GM23248 (cell line): Measurements from ENCODE around the gene ABLIM1. TPM values are rescaled to one million over a fixed set of nuclear protein-coding genes. Genes with fewer than 3 reads are reported as not detected.

Source experiments
- DNase-seq: peaks from one replicate; pipeline ENCODE4 v3.0.0-alpha.2; 2015
- H2AFZ ChIP-seq: fragments of 200-600 bp; sonication (generic); 2 replicates; pipeline ENCODE4 v1.6.1; 2016; ENCODE audit warnings: antibody characterized with exemption
- H3F3A ChIP-seq: fragments of 200-600 bp; sonication (generic); 2 replicates; pipeline ENCODE4 v1.6.1; 2016; ENCODE audit warnings: mild to moderate bottlenecking, antibody characterized with exemption, mixed run types; ENCODE audit not compliant: insufficient read depth
- H3K27ac ChIP-seq: fragments of 200-600 bp; sonication (generic); 2 replicates; pipeline ENCODE4 v1.5.1; 2016; ENCODE audit warnings: mild to moderate bottlenecking
- H3K27me3 ChIP-seq: fragments of 200-600 bp; sonication (generic); replicated peaks from 2 replicates; pipeline ENCODE4 v1.6.1; 2016; ENCODE audit warnings: mild to moderate bottlenecking; ENCODE audit not compliant: insufficient read depth
- H3K36me3 ChIP-seq: fragments of 200-600 bp; sonication (generic); 2 replicates; pipeline ENCODE4 v1.6.1; 2016; ENCODE audit warnings: low read depth, mild to moderate bottlenecking
- H3K4me1 ChIP-seq: fragments of 200-600 bp; sonication (generic); 2 replicates; pipeline ENCODE4 v1.6.1; 2016; ENCODE audit warnings: mild to moderate bottlenecking; ENCODE audit not compliant: insufficient read depth
- H3K4me2 ChIP-seq: fragments of 200-600 bp; sonication (generic); one replicate; pipeline ENCODE4 v1.6.1; 2016; ENCODE audit warnings: mild to moderate bottlenecking; ENCODE audit not compliant: unreplicated experiment
- H3K4me3 ChIP-seq: fragments of 200-600 bp; sonication (generic); 2 replicates; pipeline ENCODE4 v1.5.1; 2016; ENCODE audit warnings: mild to moderate bottlenecking
- H3K79me2 ChIP-seq: fragments of 200-600 bp; sonication (generic); 2 replicates; pipeline ENCODE4 v1.6.1; 2016; ENCODE audit warnings: mild to moderate bottlenecking; ENCODE audit not compliant: insufficient read depth
- H3K9ac ChIP-seq: fragments of 200-600 bp; sonication (generic); 2 replicates; pipeline ENCODE4 v1.6.1; 2016; ENCODE audit warnings: mild to moderate bottlenecking
- H3K9me2 ChIP-seq: fragments of 200-600 bp; sonication (generic); 2 replicates; pipeline ENCODE4 v1.6.1; 2016; ENCODE audit warnings: mixed run types, mild to moderate bottlenecking, moderate library complexity; ENCODE audit not compliant: insufficient read depth
- H3K9me3 ChIP-seq: fragments of 200-600 bp; sonication (generic); one replicate; pipeline ENCODE4 v1.6.1; 2017; ENCODE audit warnings: low read depth
- H4K20me1 ChIP-seq: fragments of 200-600 bp; sonication (generic); 2 replicates; pipeline ENCODE4 v1.6.0; 2016; ENCODE audit not compliant: insufficient read depth
- EZH2 ChIP-seq: fragments of 200-600 bp; sonication (generic); IDR thresholded peaks from 2 replicates; pipeline ENCODE4 v1.6.1; 2018; ENCODE audit warnings: antibody characterized with exemption, mild to moderate bottlenecking; ENCODE audit not compliant: insufficient read depth, poor library complexity, severe bottlenecking
- EZH2phosphoT487 ChIP-seq: fragments of 200-600 bp; sonication (generic); IDR thresholded peaks from 2 replicates; pipeline ENCODE4 v1.6.1; 2018; ENCODE audit warnings: antibody characterized with exemption, moderate library complexity, mild to moderate bottlenecking, low read depth; ENCODE audit not compliant: insufficient read depth
- WGBS, 2 experiments: methylation state at CpG; one replicate each; pipeline ENCODE4 v1.1.6; 2015 to 2017; ENCODE audit warnings: low lambda C conversion rate in 2 of 2, low coverage in 1 of 2; ENCODE audit errors: missing lambda C conversion rate in 2 of 2; 5-methylcytosine and 5-hydroxymethylcytosine counted together
- in situ Hi-C: fragments of 300-500 bp; cut with MboI; formaldehyde crosslinking; loops from 2 replicates; pipeline ENCODE4 v1.15.0; 2020
- polyA plus RNA-seq: library from polyadenylated mRNA; unstranded; fragments of >200 nt; fragmentation: Nextera tagmentation; extraction: Ambion mirVana; gene quantifications from 2 replicates; pipeline ENCODE4 v1.2.1, GENCODE V29; 2016
- total RNA-seq: library from RNA; depleted of rRNA; stranded (reverse); fragments of >200 nt; shearing (Covaris generic); gene quantifications from 2 replicates; pipeline ENCODE4 v1.2.3, GENCODE V29; 2014

The ABLIM1 gene
- total and polyA plus RNA-seq, 2 experiments from 2014 or later = 0.54 to 0.78 TPM

GRCh38 chr10:114473776-114474175 is 184.3 kb downstream of the ABLIM1 start:
- H3K9me2 ChIP-seq = no peaks in the 10 kb centered on the region
- no peaks in the 10 kb centered on the region for H3K9me3 ChIP-seq
- in situ Hi-C loops = no loop called here
- H3K4me2 ChIP-seq = no peak overlapping the region
- DNase-seq = no peak
- H3K4me3 ChIP-seq = no peak overlapping the region
- no peaks in the 10 kb centered on the region for H3F3A ChIP-seq
- H3K4me1 ChIP-seq = no peaks in the 10 kb centered on the region
- WGBS, 2 experiments = 76 to 81% methylated on average over 3 of the region's 3 CpGs
- H3K27ac ChIP-seq = no peak overlapping the region
- H2AFZ ChIP-seq = no peak overlapping the region
- H3K36me3 ChIP-seq = no peaks in the 10 kb centered on the region
- H4K20me1 ChIP-seq = no peaks in the 10 kb centered on the region
- no peaks in the 10 kb centered on the region for H3K79me2 ChIP-seq
- H3K9ac ChIP-seq = no peak overlapping the region
- H3K27me3 ChIP-seq = peaks cover under 1% of the 10 kb centered on the region; the same call in 1 of the 2 replicates
- TF ChIP-seq EZH2 (no peak), EZH2phosphoT487 (no peak)

GRCh38 chr10:114472877-114473253 is 185.2 kb downstream of the ABLIM1 start:
- WGBS, 2 experiments = 57 to 64% methylated on average over 4 of the region's 4 CpGs
- Histone ChIP-seq H3K4me1 (no peaks in the 10 kb centered on the region), H4K20me1 (no peaks in the 10 kb centered on the region), H2AFZ (no peak overlapping the region), H3K9me3 (no peaks in the 10 kb centered on the region), H3K27ac (no peak overlapping the region), H3K4me3 (no peak overlapping the region), H3K4me2 (no peak overlapping the region), H3K79me2 (no peaks in the 10 kb centered on the region), H3K36me3 (no peaks in the 10 kb centered on the region), H3F3A (no peaks in the 10 kb centered on the region), H3K27me3 (no peaks in the 10 kb centered on the region; the same call in 1 of the 2 replicates), H3K9me2 (no peaks in the 10 kb centered on the region), H3K9ac (no peak overlapping the region)
- TF ChIP-seq EZH2phosphoT487 = no peak
- no peak for TF ChIP-seq EZH2
- in situ Hi-C loops = no loop called here
- no peak for DNase-seq

GRCh38 chr10:114471906-114472876 is 185.9 kb downstream of the ABLIM1 start:
- H3F3A ChIP-seq = no peaks in the 10 kb centered on the region
- WGBS, 2 experiments = 54 to 57% methylated on average over 11 of the region's 11 CpGs

GRCh38 chr10:114470956-114471905 is 186.8 kb downstream of the ABLIM1 start:
- Histone ChIP-seq H3K27ac (no peak overlapping the region), H3K9ac (no peak overlapping the region), H3K36me3 (no peaks in the 10 kb centered on the region), H4K20me1 (no peaks in the 10 kb centered on the region), H3K79me2 (no peaks in the 10 kb centered on the region), H3K27me3 (no peaks in the 10 kb centered on the region), H2AFZ (no peak overlapping the region), H3K4me1 (no peaks in the 10 kb centered on the region), H3K9me2 (no peaks in the 10 kb centered on the region), H3K4me2 (no peak overlapping the region), H3K4me3 (no peak overlapping the region), H3F3A (no peaks in the 10 kb centered on the region), H3K9me3 (no peaks in the 10 kb centered on the region)
- in situ Hi-C loops = no loop called here
- WGBS, 2 experiments = 30 to 32% methylated on average over 11 of the region's 11 CpGs
- DNase-seq = peak; percentile 83
- no peak for TF ChIP-seq EZH2
- no peak for TF ChIP-seq EZH2phosphoT487

More at GRCh38 chr10:114471906-114472876, 185.9 kb downstream of the ABLIM1 start:
- no peak overlapping the region for H3K27ac ChIP-seq
- no peak overlapping the region for H3K9ac ChIP-seq
- no peaks in the 10 kb centered on the region for H4K20me1 ChIP-seq
- H3K79me2 ChIP-seq = no peaks in the 10 kb centered on the region
- no peak overlapping the region for H3K4me3 ChIP-seq
- no peaks in the 10 kb centered on the region for H3K36me3 ChIP-seq
- H3K9me2 ChIP-seq = no peaks in the 10 kb centered on the region
- H3K4me2 ChIP-seq = no peak overlapping the region
- H2AFZ ChIP-seq = no peak overlapping the region
- H3K4me1 ChIP-seq = no peaks in the 10 kb centered on the region
- in situ Hi-C loops = no loop called here
- H3K9me3 ChIP-seq = no peaks in the 10 kb centered on the region
- no peaks in the 10 kb centered on the region; the same call in 1 of the 2 replicates for H3K27me3 ChIP-seq
- no peak for TF ChIP-seq EZH2
- DNase-seq = no peak
